Neutrophil (primary cell): ENCODE measurements around the gene PIEZO2.

Experiments
- H3K27ac ChIP-seq: fragments of 200-600 bp; sonication (generic); 2 replicates; pipeline ENCODE4 v1.5.1; 2016; ENCODE audit warnings: mild to moderate bottlenecking, moderate library complexity
- H3K27me3 ChIP-seq: fragments of 200-600 bp; sonication (generic); 2 replicates; pipeline ENCODE4 v1.6.0; 2016; ENCODE audit warnings: mild to moderate bottlenecking
- H3K36me3 ChIP-seq: fragments of 200-600 bp; sonication (generic); 2 replicates; pipeline ENCODE4 v1.5.1; 2017
- H3K4me1 ChIP-seq, 2 experiments: fragments of 200-600 bp in 1 of 2; sonication (generic) in 1 of 2; 1 replicate in 1 of 2; 2 replicates in 1 of 2; pipeline versions ENCODE4 v1.5.1 to v1.6.1; 2013 to 2016; ENCODE audit warnings: low read depth in 1 of 2, low read length in 1 of 2, mild to moderate bottlenecking in 1 of 2, moderate library complexity in 1 of 2; ENCODE audit not compliant: control insufficient read depth in 1 of 2, insufficient read depth in 1 of 2
- H3K4me3 ChIP-seq, 2 experiments: fragments of 200-600 bp in 1 of 2; sonication (generic) in 1 of 2; 1 replicate in 1 of 2; 2 replicates in 1 of 2; pipeline ENCODE4 v1.5.1; 2013 to 2016; ENCODE audit warnings: low read depth in 1 of 2, low read length in 1 of 2, mild to moderate bottlenecking in 1 of 2, moderate library complexity in 1 of 2
- H3K9me3 ChIP-seq: fragments of 200-600 bp; sonication (generic); 2 replicates; pipeline ENCODE4 v1.5.1; 2016
- TF ChIP-seq, protein P1 (sequence below): fragments of 200-600 bp; sonication (generic); IDR thresholded peaks from 2 replicates; pipeline ENCODE4 v1.5.1; 2016; ENCODE audit warnings: antibody characterized with exemption

Gene PIEZO2

DNA sequence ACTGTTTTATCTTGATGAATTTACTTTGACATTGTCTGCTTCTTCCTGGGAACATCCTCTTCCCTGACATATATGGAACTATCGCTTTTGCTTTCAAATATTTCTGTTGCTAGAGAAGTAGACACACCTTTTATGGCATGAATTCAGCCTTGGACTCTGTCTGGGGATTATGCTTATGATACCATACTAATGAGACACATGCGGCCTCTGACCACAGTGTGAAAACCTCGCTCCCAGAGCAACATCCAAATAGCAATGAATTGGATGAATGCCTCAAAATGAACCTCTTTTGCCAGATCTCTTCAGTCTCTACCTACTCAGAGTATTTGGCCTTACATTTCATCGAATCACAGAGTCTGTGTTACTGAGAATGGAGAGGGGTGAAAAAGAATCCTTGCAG lies 70.9 kb downstream of the PIEZO2 start:
- H3K27me3 ChIP-seq = no peaks in the 10 kb centered on the region
- H3K36me3 ChIP-seq = no peaks in the 10 kb centered on the region
- no peaks in the 10 kb centered on the region for H3K9me3 ChIP-seq
- no peak overlapping the region for H3K4me3 ChIP-seq
- no peak overlapping the region for H3K27ac ChIP-seq
- H3K4me1 ChIP-seq = no peaks in the 10 kb centered on the region
- TF ChIP-seq, protein P1, sequence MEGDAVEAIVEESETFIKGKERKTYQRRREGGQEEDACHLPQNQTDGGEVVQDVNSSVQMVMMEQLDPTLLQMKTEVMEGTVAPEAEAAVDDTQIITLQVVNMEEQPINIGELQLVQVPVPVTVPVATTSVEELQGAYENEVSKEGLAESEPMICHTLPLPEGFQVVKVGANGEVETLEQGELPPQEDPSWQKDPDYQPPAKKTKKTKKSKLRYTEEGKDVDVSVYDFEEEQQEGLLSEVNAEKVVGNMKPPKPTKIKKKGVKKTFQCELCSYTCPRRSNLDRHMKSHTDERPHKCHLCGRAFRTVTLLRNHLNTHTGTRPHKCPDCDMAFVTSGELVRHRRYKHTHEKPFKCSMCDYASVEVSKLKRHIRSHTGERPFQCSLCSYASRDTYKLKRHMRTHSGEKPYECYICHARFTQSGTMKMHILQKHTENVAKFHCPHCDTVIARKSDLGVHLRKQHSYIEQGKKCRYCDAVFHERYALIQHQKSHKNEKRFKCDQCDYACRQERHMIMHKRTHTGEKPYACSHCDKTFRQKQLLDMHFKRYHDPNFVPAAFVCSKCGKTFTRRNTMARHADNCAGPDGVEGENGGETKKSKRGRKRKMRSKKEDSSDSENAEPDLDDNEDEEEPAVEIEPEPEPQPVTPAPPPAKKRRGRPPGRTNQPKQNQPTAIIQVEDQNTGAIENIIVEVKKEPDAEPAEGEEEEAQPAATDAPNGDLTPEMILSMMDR = no peak

DNA sequence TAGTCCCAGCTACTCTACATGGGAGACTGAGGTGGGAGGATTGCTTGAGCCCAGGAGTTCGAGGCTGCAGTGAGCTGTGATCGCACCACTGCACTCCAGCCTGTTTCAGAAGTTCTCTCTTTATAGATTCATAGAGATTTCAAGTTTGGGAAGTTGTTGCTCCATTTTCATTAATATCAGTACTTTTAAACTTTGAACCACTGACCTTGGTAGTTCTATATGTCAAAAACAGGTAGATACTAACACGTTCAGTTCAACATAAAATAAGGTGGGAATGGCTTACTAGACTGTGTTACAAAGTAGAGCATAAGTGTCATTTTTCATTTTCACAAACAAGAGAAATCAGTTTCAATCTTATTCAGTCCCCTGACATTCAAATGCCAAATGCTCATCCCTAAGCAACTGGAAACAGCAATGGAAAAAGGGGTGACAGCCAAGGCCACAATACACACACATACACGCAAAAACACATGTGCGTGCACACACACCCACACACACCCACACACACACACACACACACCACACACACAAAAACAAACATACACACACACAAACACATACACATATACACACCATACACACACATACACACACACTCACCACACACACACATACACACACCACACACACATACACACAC lies 71.7 kb downstream of the PIEZO2 start:
- Histone ChIP-seq H3K4me3 (no peak overlapping the region), H3K27me3 (no peaks in the 10 kb centered on the region), H3K27ac (no peak overlapping the region), H3K9me3 (no peaks in the 10 kb centered on the region), H3K4me1 (no peaks in the 10 kb centered on the region), H3K36me3 (no peaks in the 10 kb centered on the region)
- TF ChIP-seq, protein P1 = no peak

DNA sequence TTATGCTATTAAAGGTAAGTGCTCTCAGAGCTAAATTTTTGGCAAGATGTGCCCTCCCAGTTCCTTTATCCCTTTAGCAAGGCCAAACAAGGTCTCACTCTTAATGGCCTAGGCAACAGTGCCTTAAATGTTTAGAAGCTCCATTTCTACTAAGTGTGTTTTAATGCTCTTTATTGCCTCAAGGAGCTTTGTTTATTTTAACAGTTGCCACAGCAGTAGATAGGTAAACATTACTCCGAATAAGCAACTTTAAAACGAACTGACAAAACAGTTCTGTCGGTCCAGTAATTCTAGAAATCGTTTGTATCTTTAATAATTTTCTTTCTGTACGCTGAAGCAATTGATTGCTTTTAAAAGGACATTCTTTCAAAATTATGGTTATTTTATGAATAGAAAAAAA lies 74.5 kb downstream of the PIEZO2 start:
- H3K4me3 ChIP-seq = no peak overlapping the region

DNA sequence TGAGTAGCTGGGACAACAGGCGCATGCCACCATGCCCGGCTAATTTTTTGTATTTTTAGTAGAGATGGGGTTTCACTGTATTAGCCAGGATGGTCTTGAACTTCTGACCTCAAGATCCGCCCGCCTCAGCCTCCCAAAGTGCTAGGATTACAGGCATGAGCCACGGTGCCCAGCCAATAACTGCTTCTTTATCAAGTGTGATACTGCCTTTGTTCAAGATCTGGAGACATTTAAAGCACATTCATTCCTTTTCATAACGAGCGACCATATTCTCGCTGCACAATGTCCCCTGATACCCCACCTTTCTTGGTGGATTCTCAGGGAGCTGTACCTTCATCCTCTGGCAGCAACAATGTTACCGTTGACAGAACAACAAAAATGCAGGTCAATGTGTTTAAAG lies 75.4 kb downstream of the PIEZO2 start:
- no peak overlapping the region for H3K27ac ChIP-seq
- TF ChIP-seq, protein P1 = no peak
- H3K4me3 ChIP-seq = no peak overlapping the region
- H3K9me3 ChIP-seq = no peaks in the 10 kb centered on the region
- no peaks in the 10 kb centered on the region for H3K4me1 ChIP-seq
- no peaks in the 10 kb centered on the region for H3K27me3 ChIP-seq
- H3K36me3 ChIP-seq = no peaks in the 10 kb centered on the region

More for the DNA sequence above, 74.5 kb downstream of the PIEZO2 start:
- no peaks in the 10 kb centered on the region for H3K9me3 ChIP-seq
- H3K36me3 ChIP-seq = no peaks in the 10 kb centered on the region
- TF ChIP-seq, protein P1 = no peak
- no peaks in the 10 kb centered on the region for H3K4me1 ChIP-seq
- no peaks in the 10 kb centered on the region for H3K27me3 ChIP-seq
- no peak overlapping the region for H3K27ac ChIP-seq

DNA sequence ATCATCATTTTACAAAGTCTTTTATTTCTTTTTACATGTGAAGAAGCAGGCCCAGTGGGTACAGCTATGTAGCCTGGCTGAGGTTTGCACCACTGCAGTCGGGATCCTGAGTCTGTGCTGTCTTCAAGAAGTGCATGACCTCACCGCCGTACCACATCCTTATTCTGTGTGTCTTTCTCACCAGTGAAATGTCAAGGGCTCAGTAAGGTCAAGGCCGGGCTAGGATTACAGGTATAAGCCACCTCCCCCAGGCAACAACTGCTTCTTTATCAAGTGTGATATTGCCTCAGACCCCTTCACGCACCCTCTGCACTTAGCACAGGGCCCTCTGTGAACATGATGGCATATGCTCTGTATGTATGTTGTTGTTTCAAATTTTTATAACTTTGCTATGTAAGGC lies 76.7 kb downstream of the PIEZO2 start:
- Histone ChIP-seq H3K36me3 (no peaks in the 10 kb centered on the region), H3K27me3 (no peaks in the 10 kb centered on the region)
- TF ChIP-seq, protein P1 = no peak

More for the DNA sequence above, 76.7 kb downstream of the PIEZO2 start:
- no peak overlapping the region for H3K4me3 ChIP-seq
- no peaks in the 10 kb centered on the region for H3K9me3 ChIP-seq
- no peak overlapping the region for H3K27ac ChIP-seq
- no peaks in the 10 kb centered on the region for H3K4me1 ChIP-seq
